ENCODE results near the gene AK9.

Gene AK9

DNA sequence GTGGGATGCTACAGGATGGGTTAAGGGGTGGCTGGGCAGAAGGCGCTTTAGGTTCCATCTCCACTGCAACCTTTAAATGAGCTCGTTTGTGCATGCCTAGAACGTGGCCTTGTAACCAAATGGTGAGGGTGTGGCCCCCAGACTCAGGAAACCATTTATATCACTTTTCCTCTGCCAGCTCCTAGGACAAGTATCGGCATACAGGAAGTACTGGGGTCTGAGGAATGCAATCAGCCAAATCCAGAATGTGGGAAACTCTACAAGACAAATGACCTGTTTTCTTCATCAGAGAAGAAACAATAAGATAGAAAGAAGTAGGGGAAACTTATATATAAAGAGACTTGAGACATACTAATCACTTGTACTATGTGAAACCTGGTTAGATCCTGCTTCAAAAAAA is 21.2 kb downstream of the AK9 start:
- TF ChIP-seq CTCF (IDR thresholded peaks at IDR 0.05) = no peak

DNA sequence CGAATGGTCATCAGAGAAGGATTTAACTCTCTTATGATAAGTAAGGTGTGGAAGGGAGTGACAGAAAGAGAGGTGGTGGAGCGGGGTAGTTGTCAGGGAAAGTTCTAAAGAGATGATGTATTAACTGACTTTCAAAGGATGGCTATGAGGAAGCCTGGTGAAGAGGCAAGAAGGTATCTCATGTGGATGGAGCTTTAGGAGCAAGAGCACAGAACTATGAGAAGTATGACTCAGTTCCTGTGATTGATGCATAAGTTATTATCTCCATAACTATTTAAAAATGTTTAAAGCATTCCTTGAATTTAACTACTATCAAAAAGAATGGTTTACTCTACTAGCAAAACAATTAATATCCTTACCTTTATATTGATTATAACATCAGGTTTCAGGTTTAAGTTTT is 28.8 kb downstream of the AK9 start:
- TF ChIP-seq CTCF (IDR thresholded peaks at IDR 0.05) = no peak

DNA sequence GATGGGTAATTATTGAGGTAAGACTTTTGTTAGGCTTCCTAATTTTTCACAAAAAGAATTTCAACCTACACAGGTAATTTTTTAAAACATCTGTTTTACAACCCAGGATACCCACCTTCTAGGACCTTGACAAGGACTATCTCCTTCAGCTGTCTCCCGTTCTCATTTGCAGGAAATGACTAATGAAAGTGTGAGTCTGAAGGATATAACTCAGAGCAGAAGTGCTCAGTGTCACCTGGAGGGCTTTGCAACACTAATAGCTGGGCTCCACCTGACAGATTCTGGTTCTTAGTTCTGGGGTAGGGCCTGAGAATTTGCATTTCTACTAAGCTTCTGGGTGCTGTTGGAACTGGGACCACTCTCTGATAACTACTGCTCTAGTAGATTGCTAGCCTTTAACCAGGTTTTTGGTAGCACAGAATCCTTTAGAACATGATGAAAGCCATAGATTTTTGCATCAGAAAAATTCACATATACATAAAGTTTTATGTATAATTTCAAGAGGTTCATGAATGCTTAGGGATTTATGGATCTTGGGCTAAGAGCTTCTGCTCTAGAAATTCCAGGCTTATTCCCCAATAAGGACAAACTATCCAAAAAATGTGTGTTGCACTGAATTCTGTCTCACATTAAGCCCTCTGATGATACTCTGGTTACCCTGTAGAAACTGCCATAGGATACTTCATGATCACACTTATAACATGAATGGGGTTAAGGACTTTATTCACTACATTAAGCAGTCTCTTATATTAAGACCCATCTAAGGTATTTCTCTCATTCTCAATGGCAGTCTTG is 30.3 kb downstream of the AK9 start:
- no peak for TF ChIP-seq CTCF (IDR thresholded peaks at IDR 0.05)

GRCh38 chr6:109655761-109656262 is 35.2 kb downstream of the AK9 start:
- no peak for TF ChIP-seq CTCF (IDR thresholded peaks at IDR 0.05)

- TF ChIP-seq CTCF (IDR thresholded peaks at IDR 0.05) = no peak
Measured at GRCh38 chr6:109653264-109653663, 37.7 kb downstream of the AK9 start.

DNA sequence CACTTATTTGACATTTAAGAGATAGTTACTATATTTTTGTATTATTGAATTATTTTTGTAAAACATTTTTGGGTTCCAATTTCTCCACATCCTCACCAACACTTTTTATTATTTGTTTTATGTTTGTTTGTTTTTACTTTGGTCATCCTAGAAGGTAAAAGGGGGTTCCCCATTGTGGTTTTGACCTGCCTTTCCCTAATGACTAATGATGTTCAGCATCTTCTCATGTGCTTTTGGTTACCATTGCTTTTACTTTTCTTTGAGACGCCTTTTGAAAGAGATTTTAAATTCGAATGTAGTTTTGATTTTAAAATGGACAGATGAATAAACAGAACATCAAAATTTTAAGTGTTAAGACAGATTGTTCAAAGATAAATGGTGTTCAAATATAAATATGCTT is 46.9 kb downstream of the AK9 start:
- no peak for TF ChIP-seq CTCF (IDR thresholded peaks at IDR 0.05)

DNA sequence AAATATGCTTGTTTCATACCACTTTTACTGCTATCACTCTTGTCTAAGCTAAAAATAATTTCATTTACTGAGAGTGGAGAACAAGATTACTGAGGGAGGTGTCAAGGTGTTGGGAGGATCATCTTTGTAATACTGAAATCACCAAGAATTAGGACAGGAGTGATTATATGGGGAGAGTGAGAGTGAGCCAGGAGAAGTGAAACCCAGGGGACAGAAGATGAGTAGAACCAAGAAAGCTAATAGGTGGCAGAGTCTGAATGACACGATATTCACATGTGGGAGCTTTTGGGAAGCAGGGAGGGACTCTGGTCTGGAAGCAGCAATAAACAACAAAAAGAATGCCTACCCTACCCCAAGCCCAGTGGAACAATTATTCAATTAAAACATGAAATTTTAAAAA is 58.6 kb downstream of the AK9 start:
- TF ChIP-seq CTCF (IDR thresholded peaks at IDR 0.05) = no peak
